Left forelimb (tissue), 1 donor: ENCODE results near the gene SLC25A34.

Source experiments
- DNase-seq: peaks from one replicate; pipeline ENCODE4 v3.0.0-alpha.2; 2018; ENCODE audit warnings: low spot score

SLC25A34 gene

DNA sequence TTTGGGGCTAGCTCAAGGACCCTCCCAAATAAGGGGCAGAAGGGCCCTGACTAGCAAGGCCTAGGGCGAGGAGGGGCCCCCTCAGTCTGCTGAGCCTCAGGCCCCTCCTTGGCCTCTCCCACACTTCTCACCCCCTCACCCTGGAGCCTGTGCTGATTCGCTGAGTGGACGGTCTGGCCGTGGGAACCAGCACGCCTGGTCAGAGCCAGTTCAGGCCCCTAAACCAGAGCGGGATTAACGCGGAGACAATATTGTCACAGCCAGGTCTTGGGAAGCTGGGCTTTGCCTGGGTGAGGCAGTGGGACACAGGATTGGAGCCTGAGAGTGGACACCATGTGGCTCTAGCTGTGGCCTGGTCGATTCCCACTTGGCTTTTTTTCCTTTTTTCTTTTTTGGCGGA lies 17.7 kb downstream of the SLC25A34 start:
- no peak for DNase-seq

DNA sequence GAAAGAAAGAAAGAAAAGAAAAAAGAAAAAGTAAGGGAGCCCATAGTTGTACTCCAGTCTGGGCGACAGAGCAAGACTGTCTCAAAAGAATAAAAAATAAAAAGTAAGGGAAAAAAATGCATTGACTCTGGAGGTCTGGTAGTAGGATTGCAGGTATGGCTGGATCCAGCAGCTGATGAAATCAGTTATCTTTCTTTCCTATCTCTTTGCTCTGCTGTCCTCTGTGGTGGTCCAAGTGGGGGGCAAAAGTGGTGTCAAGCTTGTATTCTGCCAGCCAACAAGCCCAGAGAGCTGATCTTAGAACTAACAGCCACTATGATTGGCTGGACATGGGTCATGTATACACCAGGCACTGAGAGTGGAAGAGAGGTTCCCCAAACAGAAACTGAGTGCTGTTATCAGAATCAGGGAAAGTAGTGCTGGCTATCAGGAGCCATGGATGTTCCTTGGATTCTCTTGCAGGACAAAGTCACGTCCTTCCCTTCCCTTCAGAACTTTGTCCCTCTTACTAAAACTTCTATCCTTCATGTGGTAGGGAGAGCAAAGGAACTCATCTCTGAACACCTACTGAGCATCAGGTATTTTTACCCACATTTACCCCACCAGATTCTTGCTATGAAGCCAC lies 19.1 kb downstream of the SLC25A34 start:
- DNase-seq: no peak

DNA sequence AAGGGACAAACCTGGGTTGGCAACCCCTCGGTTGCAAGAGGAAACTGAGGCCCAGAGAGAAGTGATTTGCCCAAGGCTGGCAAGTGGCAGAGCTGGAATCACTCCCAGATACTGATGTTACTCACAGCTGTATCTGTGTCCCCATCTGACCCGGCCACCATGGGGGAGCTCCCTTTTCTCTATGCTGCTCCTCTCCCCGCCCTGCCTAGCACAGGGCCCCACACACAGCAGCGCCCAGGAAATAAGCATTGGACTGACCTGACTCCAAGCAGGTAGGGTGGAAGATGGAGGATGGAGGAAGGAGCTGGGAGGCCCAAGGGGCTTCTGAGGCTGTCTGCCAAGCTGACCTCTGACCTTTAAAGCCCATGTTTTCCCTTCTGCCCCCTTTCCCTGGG lies 19.6 kb downstream of the SLC25A34 start:
- DNase-seq: no peak

DNA sequence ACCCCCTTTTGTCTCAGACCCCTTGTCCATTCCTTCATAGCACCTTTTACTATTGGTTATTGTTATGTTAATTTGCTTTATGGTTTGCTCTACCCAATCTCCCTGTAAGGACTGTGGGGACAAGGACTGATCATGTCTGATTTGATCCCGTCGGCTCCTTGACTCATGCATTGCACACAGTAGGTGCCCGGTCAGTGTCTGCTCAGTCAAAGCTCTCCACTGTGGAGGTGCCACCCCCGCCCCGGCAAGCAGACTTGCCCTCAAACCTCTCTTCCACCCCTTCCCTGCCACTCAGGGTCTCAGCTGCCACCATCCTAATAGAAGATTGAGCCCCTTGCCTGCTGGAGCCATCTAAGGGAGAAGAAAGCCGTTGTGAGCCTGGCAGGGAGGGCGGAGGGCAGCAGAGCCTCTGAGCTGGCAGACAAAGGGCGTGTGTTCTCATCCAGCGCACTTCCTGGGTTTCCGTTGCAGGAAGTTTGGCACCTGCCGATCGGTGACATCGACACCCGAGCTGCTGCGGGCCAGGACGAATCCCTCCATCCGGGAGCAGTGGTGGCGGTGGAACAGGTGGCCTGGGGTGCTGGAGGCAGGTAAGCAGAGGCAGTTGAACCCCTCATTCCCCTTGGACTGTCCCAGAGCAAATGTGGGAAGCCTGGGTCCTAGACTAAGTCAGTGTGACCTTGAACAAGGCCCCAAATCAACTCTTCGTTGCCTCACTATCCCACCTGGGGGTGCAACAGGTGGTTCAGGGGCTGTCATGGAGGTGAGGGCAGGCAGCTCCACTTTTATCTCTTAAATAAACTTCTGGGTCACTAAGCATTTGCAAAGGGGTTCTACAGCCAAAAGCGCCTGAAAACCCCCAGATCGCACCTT lies 20.3 kb downstream of the SLC25A34 start:
- DNase-seq: no peak

- DNase-seq: no peak
These were observed 21.0 kb downstream of the SLC25A34 start for GRCh38 chr1:15757016-15757543.

GRCh38 chr1:15757575-15758342 lies 21.7 kb downstream of the SLC25A34 start:
- no peak for DNase-seq

GRCh38 chr1:15758343-15758931 lies 22.4 kb downstream of the SLC25A34 start, which contains the start of gene FBLIM1:
TSS of gene FBLIM1 (plus strand) at chr1:15758795. CDS start at chr1:15764984, 6,189 bp downstream.
- DNase-seq: no peak

GRCh38 chr1:15758953-15759661 lies 23.0 kb downstream of the SLC25A34 start:
- DNase-seq: no peak

DNA sequence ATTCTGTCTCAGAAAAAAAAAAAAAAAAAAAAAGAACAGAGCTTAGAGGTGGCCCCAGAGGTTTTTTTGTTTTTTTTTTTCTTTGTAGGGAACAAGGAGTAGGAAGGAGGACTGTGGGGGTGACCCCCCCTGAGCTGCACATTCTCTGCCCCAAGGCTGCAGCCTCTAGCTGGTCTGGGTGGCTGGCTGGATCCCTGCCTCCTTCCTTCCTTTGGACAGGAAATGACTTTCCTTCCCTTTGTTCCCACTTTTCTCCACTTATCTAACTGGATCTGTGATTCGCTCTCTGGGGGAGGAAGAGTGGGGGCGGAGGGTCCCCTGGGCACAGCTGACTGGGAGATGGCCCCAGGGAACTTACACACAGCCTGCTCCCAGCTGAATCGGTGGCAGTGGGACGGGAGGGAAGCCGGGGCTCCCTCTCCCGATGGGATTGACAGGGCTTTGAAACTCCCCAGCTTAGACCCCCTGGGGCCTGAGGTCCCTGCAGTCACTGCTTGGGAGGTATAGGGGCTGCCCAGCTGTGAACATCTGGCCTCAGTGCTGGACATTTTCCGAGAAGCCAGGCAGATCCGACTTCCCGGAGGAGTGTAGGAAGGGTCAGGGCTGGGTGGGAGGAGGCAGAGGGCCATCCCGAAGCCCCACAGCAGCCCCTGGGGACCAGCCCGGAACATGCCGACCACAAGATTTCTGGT lies 24.6 kb downstream of the SLC25A34 start:
- DNase-seq: no peak

GRCh38 chr1:15761366-15762128 lies 25.5 kb downstream of the SLC25A34 start:
- DNase-seq: no peak

DNA sequence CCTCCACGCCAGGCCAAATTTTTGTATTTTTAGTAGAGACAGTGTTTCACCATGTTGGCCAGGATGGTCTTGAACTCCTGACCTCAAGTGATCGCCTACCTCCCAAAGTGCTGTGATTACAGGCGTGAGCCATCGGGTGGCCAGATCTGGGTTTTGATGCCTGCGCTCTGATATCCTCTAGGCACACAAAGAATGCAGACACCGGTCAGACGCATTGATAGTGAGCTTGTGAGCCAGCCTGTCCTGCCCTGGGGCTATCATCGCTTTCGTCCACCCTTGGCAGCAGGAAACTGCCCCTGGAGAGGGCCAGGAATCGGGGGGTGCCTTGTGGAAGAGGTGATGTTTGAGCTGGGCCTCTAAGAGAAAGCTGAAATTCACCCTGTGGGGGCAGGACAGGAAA lies 26.5 kb downstream of the SLC25A34 start:
- DNase-seq: no peak

DNA sequence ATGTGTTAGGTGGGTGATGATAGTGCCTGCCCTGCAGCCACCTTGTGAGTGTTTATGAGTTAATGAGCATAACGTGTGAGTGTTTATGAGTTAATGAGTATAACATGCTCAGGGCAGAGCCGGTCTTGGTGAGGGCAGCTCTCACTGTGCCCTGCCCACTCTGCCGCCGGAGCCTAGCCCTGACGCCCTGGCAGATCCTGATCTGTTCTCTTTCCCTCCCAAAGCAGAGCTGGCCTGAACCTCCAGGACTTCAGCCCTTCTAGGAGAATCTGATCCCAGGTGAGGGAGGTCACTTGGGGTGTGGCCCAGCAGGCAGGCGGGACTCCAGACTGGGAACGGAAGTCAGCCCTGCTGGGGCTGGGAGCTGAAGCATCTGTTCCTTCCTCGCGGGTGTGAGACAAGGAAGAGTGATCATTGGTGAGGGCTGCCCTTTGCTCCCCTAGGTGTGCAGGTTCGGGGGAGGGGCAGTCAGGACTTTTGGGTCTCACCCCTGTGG lies 28.3 kb downstream of the SLC25A34 start:
- no peak for DNase-seq

- no peak for DNase-seq
These were observed 28.8 kb downstream of the SLC25A34 start for GRCh38 chr1:15764890-15765289.

- no peak for DNase-seq
These were observed 29.6 kb downstream of the SLC25A34 start for GRCh38 chr1:15765495-15766194.

GRCh38 chr1:15767941-15768340 lies 31.9 kb downstream of the SLC25A34 start:
- DNase-seq: no peak

- no peak for DNase-seq
These were observed 32.3 kb downstream of the SLC25A34 start for GRCh38 chr1:15768388-15768787.

DNA sequence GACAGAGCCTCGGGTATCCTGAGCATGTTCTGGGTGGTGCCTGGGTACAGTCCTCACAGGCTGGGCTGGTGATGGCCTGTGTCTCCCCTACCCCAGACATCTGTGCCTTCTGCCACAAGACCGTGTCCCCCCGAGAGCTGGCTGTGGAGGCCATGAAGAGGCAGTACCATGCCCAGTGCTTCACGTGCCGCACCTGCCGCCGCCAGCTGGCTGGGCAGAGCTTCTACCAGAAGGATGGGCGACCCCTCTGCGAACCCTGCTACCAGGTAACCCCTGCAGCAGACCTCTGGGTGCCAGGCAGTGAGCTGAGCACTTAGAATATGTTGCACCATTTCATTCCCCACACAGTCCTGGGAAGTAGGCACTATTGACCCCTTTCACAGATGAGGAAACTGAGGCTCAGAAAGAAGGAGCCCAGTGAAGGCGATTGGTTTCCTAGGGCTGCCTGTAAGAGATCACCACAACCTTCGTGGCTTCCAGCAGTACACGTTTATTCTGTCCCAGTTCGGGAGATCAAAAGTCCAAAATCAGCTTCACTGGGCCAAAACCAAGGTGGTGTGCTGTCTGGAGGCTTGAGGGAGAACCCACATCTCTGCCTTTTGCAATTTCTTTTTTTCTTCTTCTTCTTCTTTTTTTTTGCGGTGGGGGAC lies 34.4 kb downstream of the SLC25A34 start:
- no peak for DNase-seq

DNA sequence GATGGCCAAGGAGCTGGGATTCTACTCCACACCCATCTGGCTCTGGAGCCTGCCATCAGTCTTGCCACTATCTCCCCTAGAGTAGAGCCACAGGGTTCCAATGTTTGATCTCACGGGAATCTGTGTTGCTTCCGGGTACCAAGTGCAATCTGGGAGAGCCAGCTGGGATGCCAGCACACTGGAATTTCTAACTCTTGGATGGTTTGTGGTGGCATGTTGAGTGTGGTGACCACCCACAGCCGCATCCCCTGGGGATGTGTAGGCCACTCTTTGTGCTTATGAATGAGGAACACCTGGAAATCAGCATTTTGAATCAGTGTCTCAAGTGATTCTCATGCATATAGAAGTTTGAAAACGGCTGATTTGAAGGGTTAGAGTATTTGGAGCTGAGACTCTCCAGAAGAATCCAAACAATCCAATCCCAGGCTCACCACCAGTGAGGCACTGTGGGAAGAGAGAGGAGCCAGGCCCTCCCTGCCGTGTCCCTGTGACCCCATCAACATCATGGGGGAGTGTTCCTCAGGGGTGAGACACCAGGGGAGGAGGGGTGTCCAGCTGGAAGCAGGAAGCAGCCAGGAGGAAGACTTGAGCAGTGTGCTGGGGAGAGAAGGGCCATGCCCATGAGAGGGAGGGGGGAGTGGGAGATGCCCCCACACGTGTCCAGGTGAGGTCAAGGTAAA lies 35.9 kb downstream of the SLC25A34 start:
- no peak for DNase-seq
